ENCODE measurements around the gene GLYAT. TPM values are rescaled to one million over a fixed set of nuclear protein-coding genes. Genes with fewer than 3 reads are reported as not detected.

The GLYAT gene
- not detected for total RNA-seq

DNA sequence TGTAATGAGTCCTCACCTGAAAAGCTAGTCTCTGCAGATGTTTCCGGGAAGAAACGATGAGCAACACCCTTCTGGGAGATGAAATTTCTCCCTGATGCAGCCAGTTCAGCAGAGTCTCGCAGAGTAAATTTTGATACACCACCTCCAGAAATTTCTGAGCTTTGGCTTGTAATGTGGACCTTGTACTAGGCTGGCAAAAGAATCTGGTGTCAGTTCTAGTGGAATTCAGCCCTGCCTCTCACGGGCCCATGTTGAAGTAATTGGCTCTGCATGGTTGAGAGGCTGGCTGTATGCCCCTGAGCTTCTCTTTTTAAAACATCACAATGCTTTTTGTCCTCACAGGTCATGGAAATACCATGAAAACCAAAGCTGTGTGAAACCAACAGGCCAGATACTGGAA lies at the start of gene GLYAT:
Gene GLYAT (minus strand): TSS at position 125 of the 400 bp plus-strand sequence. CDS start 7,447 bp downstream, outside the sequence.
- Histone ChIP-seq H3K9me3 (no peaks in the 10 kb centered on the region), H3K27me3 (no peaks in the 10 kb centered on the region), H3K36me3 (no peaks in the 10 kb centered on the region), H3K4me3 (no peak within 1 kb of the TSS), H3K27ac (no peak within 1 kb of the TSS), H3K4me1 (no peaks in the 10 kb centered on the region)
- intact Hi-C loops (cut with DNase I) = no loop called here
- TF ChIP-seq CTCF (IDR thresholded peaks at IDR 0.05) = no peak
- no peak for DNase-seq (ENCODE audit: low spot score in 2 of 2)

- no peaks in the 10 kb centered on the region for H3K27me3 ChIP-seq
- TF ChIP-seq CTCF (IDR thresholded peaks at IDR 0.05) = no peak
- H3K27ac ChIP-seq = no peak overlapping the region
- H3K4me3 ChIP-seq = no peak overlapping the region
- H3K9me3 ChIP-seq = no peaks in the 10 kb centered on the region
- no peaks in the 10 kb centered on the region for H3K4me1 ChIP-seq
- intact Hi-C loops (cut with DNase I) = no loop called here
- DNase-seq (ENCODE audit: low spot score in 2 of 2) = no peak
- no peaks in the 10 kb centered on the region for H3K36me3 ChIP-seq
Observed at GRCh38 chr11:58781345-58781744, 49.6 kb upstream of the GLYAT start.

GRCh38 chr11:58780578-58780977 lies 48.8 kb upstream of the GLYAT start:
- no peak for DNase-seq (ENCODE audit: low spot score in 2 of 2)
- no peaks in the 10 kb centered on the region for H3K9me3 ChIP-seq
- H3K27ac ChIP-seq = no peak overlapping the region
- H3K27me3 ChIP-seq = no peaks in the 10 kb centered on the region
- no peak overlapping the region for H3K4me3 ChIP-seq
- no peak for TF ChIP-seq CTCF (IDR thresholded peaks at IDR 0.05)
- H3K36me3 ChIP-seq = no peaks in the 10 kb centered on the region
- H3K4me1 ChIP-seq = no peaks in the 10 kb centered on the region
- intact Hi-C loops (cut with DNase I) = no loop called here

- no peaks in the 10 kb centered on the region for H3K27me3 ChIP-seq
- TF ChIP-seq CTCF (IDR thresholded peaks at IDR 0.05) = no peak
- intact Hi-C loops (cut with DNase I) = no loop called here
- H3K27ac ChIP-seq = no peak overlapping the region
- no peaks in the 10 kb centered on the region for H3K4me1 ChIP-seq
- no peaks in the 10 kb centered on the region for H3K9me3 ChIP-seq
- H3K4me3 ChIP-seq = no peak overlapping the region
- DNase-seq (ENCODE audit: low spot score in 2 of 2) = no peak
- no peaks in the 10 kb centered on the region for H3K36me3 ChIP-seq
Observed at GRCh38 chr11:58776891-58777710, 45.4 kb upstream of the GLYAT start.

DNA sequence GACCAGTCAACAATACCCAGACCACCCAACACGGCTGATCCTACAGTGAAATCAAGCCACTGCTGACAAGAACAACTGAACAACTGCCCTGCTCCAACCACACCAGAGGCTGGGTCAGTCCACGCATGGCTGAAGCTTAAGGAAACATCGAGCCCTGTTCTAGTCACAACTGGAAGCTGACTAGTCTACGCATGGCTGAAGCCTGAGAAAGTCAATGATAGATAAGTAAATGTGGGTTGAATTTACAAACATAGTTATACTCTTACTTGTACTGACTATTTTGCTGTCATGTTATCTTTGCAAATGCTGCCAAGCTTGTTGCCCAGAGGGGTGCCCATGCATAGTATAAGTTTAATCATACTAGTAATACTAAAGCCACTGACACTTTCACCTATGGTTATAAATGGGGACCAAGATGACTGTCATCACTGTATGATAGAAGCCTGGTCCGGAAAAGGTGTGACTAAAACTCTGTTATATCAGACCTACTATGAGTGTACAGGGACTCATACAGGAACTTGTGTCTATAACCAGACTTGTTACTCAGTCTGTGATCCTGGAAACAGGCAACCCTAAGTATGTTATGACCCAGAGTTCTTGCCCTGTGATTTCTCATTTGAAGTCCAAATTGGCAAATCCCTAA lies 43.4 kb upstream of the GLYAT start:
- no peak for DNase-seq (ENCODE audit: low spot score in 2 of 2)
- Histone ChIP-seq H3K36me3 (no peaks in the 10 kb centered on the region), H3K9me3 (no peaks in the 10 kb centered on the region), H3K27ac (no peak overlapping the region), H3K4me3 (no peak overlapping the region), H3K27me3 (no peaks in the 10 kb centered on the region), H3K4me1 (no peaks in the 10 kb centered on the region)
- intact Hi-C loops (cut with DNase I) = no loop called here
- TF ChIP-seq CTCF (IDR thresholded peaks at IDR 0.05) = no peak
